ENCODE results near the gene FXR1.

Gene FXR1

DNA sequence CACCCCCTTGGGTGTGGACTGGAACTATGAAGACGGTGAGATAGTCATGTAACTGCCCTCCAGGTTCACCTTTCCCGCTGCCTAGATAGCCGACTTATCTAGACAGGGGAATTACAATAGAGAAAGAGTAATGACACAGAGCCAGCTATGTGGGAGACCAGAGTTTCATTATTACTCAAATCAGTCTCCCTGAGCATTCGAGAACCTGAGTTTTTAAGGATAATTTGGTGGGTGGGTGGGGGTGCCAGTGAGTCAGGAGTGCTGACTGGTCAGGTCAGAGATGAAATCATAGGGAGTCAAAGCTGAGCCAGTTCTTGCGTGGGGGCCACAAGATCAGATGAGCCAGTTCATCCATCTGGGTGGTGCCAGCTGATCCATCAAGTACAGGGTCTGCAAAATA, 96.8 kb downstream of the FXR1 start:
- Histone ChIP-seq H2BK5ac (ENCODE audit: low read depth, low read length, poor library complexity) (no peak overlapping the region), H3K27me3 (ENCODE audit: insufficient read depth, low read length) (no peaks in the 10 kb centered on the region), H3K14ac (ENCODE audit: low read length) (no peak overlapping the region)

DNA sequence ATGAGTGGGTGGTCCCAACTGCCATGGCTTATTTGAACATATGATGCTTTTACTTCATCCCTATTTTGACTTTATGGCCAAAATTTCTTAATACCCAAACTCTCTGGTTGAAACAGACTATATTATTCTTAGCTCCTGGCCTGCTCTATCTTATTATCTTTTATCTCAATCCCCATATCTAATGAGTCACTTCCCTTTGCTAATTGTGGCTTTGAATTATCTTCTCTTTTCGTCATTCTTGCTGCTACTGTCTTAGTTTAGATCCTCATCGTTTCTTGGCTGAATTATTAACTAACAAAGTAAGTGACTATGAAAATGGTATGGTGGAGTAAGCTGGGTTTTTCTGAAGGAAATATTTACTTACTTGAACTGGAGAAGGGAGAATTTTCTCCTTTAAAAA, 105.2 kb downstream of the FXR1 start:
- no peak for DNase-seq
- H3K9ac ChIP-seq (ENCODE audit: low read length) = no peak overlapping the region
- no peaks in the 10 kb centered on the region for H3K79me1 ChIP-seq (ENCODE audit: low read length)
- no peak overlapping the region for H3K23ac ChIP-seq (ENCODE audit: low read length)
- no peaks in the 10 kb centered on the region for H3K9me3 ChIP-seq (ENCODE audit: insufficient read depth, low read depth, low read length)
- H4K91ac ChIP-seq (ENCODE audit: low read depth, low read length) = no peak overlapping the region
- H3K18ac ChIP-seq (ENCODE audit: low read length) = no peak overlapping the region
- no peak overlapping the region for H4K12ac ChIP-seq (ENCODE audit: low read depth, low read length)
- no peaks in the 10 kb centered on the region for H3K4me1 ChIP-seq (ENCODE audit: control insufficient read depth in 1 of 2, insufficient read depth in 2 of 2, low read length in 2 of 2)
- no CpG with 5 or more reads among the region's 2 CpGs for WGBS (ENCODE audit: extremely low coverage, insufficient coverage, insufficient read length)
- no peak overlapping the region for H2BK120ac ChIP-seq (ENCODE audit: insufficient read depth, low read length, poor library complexity)
- no peak overlapping the region for H4K8ac ChIP-seq (ENCODE audit: low read depth, low read length)
- H2BK5ac ChIP-seq (ENCODE audit: low read depth, low read length, poor library complexity) = no peak overlapping the region
- no peak overlapping the region for H2BK12ac ChIP-seq (ENCODE audit: low read length)
- no peak overlapping the region for H3K27ac ChIP-seq (ENCODE audit: low read depth, low read length)
- no peak overlapping the region for H3K4me3 ChIP-seq (ENCODE audit: low read depth, low read length)
- H2AK5ac ChIP-seq (ENCODE audit: low read length) = no peak overlapping the region
- no peaks in the 10 kb centered on the region for H3K79me2 ChIP-seq (ENCODE audit: control insufficient read depth, insufficient read depth, low read length, poor library complexity)
- H2AFZ ChIP-seq (ENCODE audit: insufficient read depth, low read length, poor library complexity) = no peak overlapping the region
- no peak overlapping the region for H3K4me2 ChIP-seq (ENCODE audit: low read length)
- H3K27me3 ChIP-seq (ENCODE audit: insufficient read depth, low read length) = no peaks in the 10 kb centered on the region
- no peak overlapping the region for H3K4ac ChIP-seq (ENCODE audit: low read depth, low read length)
- no peaks in the 10 kb centered on the region for H3K36me3 ChIP-seq (ENCODE audit: control insufficient read depth in 1 of 2, insufficient read depth in 2 of 2, low read length in 2 of 2)
- no peak overlapping the region for H3K14ac ChIP-seq (ENCODE audit: low read length)

More for the DNA sequence above, 96.8 kb downstream of the FXR1 start:
- Histone ChIP-seq H4K91ac (ENCODE audit: low read depth, low read length) (no peak overlapping the region), H3K9me3 (ENCODE audit: insufficient read depth, low read depth, low read length) (no peaks in the 10 kb centered on the region), H3K79me1 (ENCODE audit: low read length) (no peaks in the 10 kb centered on the region), H3K79me2 (ENCODE audit: control insufficient read depth, insufficient read depth, low read length, poor library complexity) (no peaks in the 10 kb centered on the region), H2AK5ac (ENCODE audit: low read length) (no peak overlapping the region), H2BK12ac (ENCODE audit: low read length) (no peak overlapping the region), H3K4ac (ENCODE audit: low read depth, low read length) (no peak overlapping the region), H3K4me1 (ENCODE audit: control insufficient read depth in 1 of 2, insufficient read depth in 2 of 2, low read length in 2 of 2) (no peaks in the 10 kb centered on the region), H2BK120ac (ENCODE audit: insufficient read depth, low read length, poor library complexity) (no peak overlapping the region), H3K27ac (ENCODE audit: low read depth, low read length) (no peak overlapping the region), H3K4me3 (ENCODE audit: low read depth, low read length) (no peak overlapping the region), H3K18ac (ENCODE audit: low read length) (no peak overlapping the region), H3K36me3 (ENCODE audit: control insufficient read depth in 1 of 2, insufficient read depth in 2 of 2, low read length in 2 of 2) (no peaks in the 10 kb centered on the region), H4K8ac (ENCODE audit: low read depth, low read length) (no peak overlapping the region), H2AFZ (ENCODE audit: insufficient read depth, low read length, poor library complexity) (no peak overlapping the region), H3K23ac (ENCODE audit: low read length) (no peak overlapping the region), H3K9ac (ENCODE audit: low read length) (no peak overlapping the region), H3K4me2 (ENCODE audit: low read length) (no peak overlapping the region), H4K12ac (ENCODE audit: low read depth, low read length) (no peak overlapping the region)
- no CpG with 5 or more reads among the region's 5 CpGs for WGBS (ENCODE audit: extremely low coverage, insufficient coverage, insufficient read length)
- peak; percentile 11 to 42 for DNase-seq

DNA sequence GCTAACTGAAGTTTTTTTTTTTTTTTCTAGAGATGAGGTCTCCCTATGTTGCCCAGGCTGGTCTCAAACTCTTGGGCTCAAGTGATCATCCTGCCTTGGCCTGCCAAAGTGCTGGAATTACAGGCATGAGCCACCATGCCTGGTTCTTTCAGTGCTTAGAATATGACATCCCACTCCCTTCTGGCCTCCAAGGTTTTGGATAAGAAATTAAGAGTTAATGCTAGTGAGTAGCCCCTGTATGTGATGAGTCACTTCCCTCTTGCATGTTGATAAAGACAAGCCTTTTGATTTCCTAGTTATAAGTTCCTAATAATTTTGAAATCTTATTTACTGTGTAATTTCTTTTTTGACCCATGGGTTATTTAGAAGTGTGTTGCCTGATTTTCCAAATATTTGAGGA, 112.7 kb downstream of the FXR1 start:
- Histone ChIP-seq H3K23ac (ENCODE audit: low read length) (no peak overlapping the region), H4K8ac (ENCODE audit: low read depth, low read length) (no peak overlapping the region), H3K4me3 (ENCODE audit: low read depth, low read length) (no peak overlapping the region), H4K91ac (ENCODE audit: low read depth, low read length) (no peak overlapping the region), H3K79me2 (ENCODE audit: control insufficient read depth, insufficient read depth, low read length, poor library complexity) (no peaks in the 10 kb centered on the region), H3K14ac (ENCODE audit: low read length) (no peak overlapping the region), H2BK12ac (ENCODE audit: low read length) (no peak overlapping the region), H3K9me3 (ENCODE audit: insufficient read depth, low read depth, low read length) (no peaks in the 10 kb centered on the region), H3K9ac (ENCODE audit: low read length) (no peak overlapping the region), H4K12ac (ENCODE audit: low read depth, low read length) (no peak overlapping the region), H3K4me2 (ENCODE audit: low read length) (no peak overlapping the region), H3K27me3 (ENCODE audit: insufficient read depth, low read length) (no peaks in the 10 kb centered on the region), H3K18ac (ENCODE audit: low read length) (no peak overlapping the region), H2AFZ (ENCODE audit: insufficient read depth, low read length, poor library complexity) (no peak overlapping the region), H2BK5ac (ENCODE audit: low read depth, low read length, poor library complexity) (no peak overlapping the region), H3K27ac (ENCODE audit: low read depth, low read length) (no peak overlapping the region), H3K4me1 (ENCODE audit: control insufficient read depth in 1 of 2, insufficient read depth in 2 of 2, low read length in 2 of 2) (no peaks in the 10 kb centered on the region), H3K36me3 (ENCODE audit: control insufficient read depth in 1 of 2, insufficient read depth in 2 of 2, low read length in 2 of 2) (no peaks in the 10 kb centered on the region), H2BK120ac (ENCODE audit: insufficient read depth, low read length, poor library complexity) (no peak overlapping the region), H3K4ac (ENCODE audit: low read depth, low read length) (no peak overlapping the region), H2AK5ac (ENCODE audit: low read length) (no peak overlapping the region), H3K79me1 (ENCODE audit: low read length) (no peaks in the 10 kb centered on the region)
- DNase-seq = no peak

DNA sequence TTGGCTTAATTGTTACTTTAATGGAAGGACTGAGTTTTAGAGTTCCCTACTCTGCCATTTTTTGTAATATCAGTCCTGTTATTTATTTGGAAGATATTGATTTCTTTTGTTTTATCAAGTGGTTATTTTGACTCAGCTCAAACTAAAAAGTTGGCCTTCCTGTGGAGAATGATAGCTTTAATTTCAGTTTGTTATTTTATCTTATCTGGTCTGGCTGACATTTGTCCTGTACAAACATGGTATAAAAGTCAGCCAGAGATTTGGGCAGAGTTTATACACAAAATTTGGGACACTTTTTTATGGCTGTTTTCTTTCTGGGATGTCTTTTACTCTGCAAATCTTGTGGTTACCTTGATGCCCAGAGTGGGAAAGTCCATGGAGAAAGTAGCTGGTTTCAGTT, 118.5 kb downstream of the FXR1 start:
- Histone ChIP-seq H2BK120ac (ENCODE audit: insufficient read depth, low read length, poor library complexity) (no peak overlapping the region), H3K4me3 (ENCODE audit: low read depth, low read length) (no peak overlapping the region), H3K23ac (ENCODE audit: low read length) (no peak overlapping the region), H3K9ac (ENCODE audit: low read length) (no peak overlapping the region), H3K4me2 (ENCODE audit: low read length) (no peak overlapping the region), H3K27me3 (ENCODE audit: insufficient read depth, low read length) (no peaks in the 10 kb centered on the region), H3K79me2 (ENCODE audit: control insufficient read depth, insufficient read depth, low read length, poor library complexity) (no peaks in the 10 kb centered on the region), H4K8ac (ENCODE audit: low read depth, low read length) (no peak overlapping the region), H2AK5ac (ENCODE audit: low read length) (no peak overlapping the region), H3K18ac (ENCODE audit: low read length) (no peak overlapping the region), H2AFZ (ENCODE audit: insufficient read depth, low read length, poor library complexity) (no peak overlapping the region), H3K36me3 (ENCODE audit: control insufficient read depth in 1 of 2, insufficient read depth in 2 of 2, low read length in 2 of 2) (no peaks in the 10 kb centered on the region), H4K12ac (ENCODE audit: low read depth, low read length) (no peak overlapping the region), H3K79me1 (ENCODE audit: low read length) (no peaks in the 10 kb centered on the region), H3K4ac (ENCODE audit: low read depth, low read length) (no peak overlapping the region), H2BK12ac (ENCODE audit: low read length) (no peak overlapping the region), H3K27ac (ENCODE audit: low read depth, low read length) (no peak overlapping the region), H3K9me3 (ENCODE audit: insufficient read depth, low read depth, low read length) (no peaks in the 10 kb centered on the region), H2BK5ac (ENCODE audit: low read depth, low read length, poor library complexity) (no peak overlapping the region), H3K4me1 (ENCODE audit: control insufficient read depth in 1 of 2, insufficient read depth in 2 of 2, low read length in 2 of 2) (no peaks in the 10 kb centered on the region), H3K14ac (ENCODE audit: low read length) (no peak overlapping the region), H4K91ac (ENCODE audit: low read depth, low read length) (no peak overlapping the region)
- DNase-seq = no peak

Measured in trophoblast cell (in vitro differentiated cells and primary cell).